HG02973 (cell line): ENCODE data around the gene TECPR1.
"Not testable (repeated sequence)": the region's sequence is repeated elsewhere in the genome, so short reads cannot be mapped to it uniquely, and the experiment has no call there.

Experiments used
- ATAC-seq: cut with Tn5 transposase; IDR thresholded peaks from one replicate; pipeline ENCODE4 v1.9.1; 2021; ENCODE audit warnings: moderate library complexity; ENCODE audit not compliant: unreplicated experiment

The TECPR1 gene

GRCh38 chr7:98230746-98231471, 21.1 kb downstream of the TECPR1 start:
- no peak for ATAC-seq

- no peak for ATAC-seq
These were observed 21.9 kb downstream of the TECPR1 start for GRCh38 chr7:98229991-98230745.

GRCh38 chr7:98229441-98229840, 22.6 kb downstream of the TECPR1 start:
- no peak for ATAC-seq

- no peak for ATAC-seq
These were observed 23.2 kb downstream of the TECPR1 start for GRCh38 chr7:98228801-98229200.

- no peak for ATAC-seq
These were observed 24.1 kb downstream of the TECPR1 start for GRCh38 chr7:98227939-98228338.

GRCh38 chr7:98225913-98226614, 26.0 kb downstream of the TECPR1 start:
- no peak for ATAC-seq

- no peak for ATAC-seq
These were observed 27.3 kb downstream of the TECPR1 start for GRCh38 chr7:98224701-98225181.

GRCh38 chr7:98223898-98224700, 27.9 kb downstream of the TECPR1 start:
- no peak for ATAC-seq

GRCh38 chr7:98223351-98223897, 28.6 kb downstream of the TECPR1 start:
- no peak for ATAC-seq

- no peak for ATAC-seq
These were observed 29.4 kb downstream of the TECPR1 start for GRCh38 chr7:98222533-98223195.

GRCh38 chr7:98221611-98222532, 30.2 kb downstream of the TECPR1 start:
- no peak for ATAC-seq

GRCh38 chr7:98219382-98219781, 32.6 kb downstream of the TECPR1 start:
- ATAC-seq, result not testable (repeated sequence)

GRCh38 chr7:98217623-98218582, 34.1 kb downstream of the TECPR1 start:
- no peak for ATAC-seq

- no peak for ATAC-seq
These were observed 35.0 kb downstream of the TECPR1 start for GRCh38 chr7:98216941-98217622.

GRCh38 chr7:98215561-98216495, 36.2 kb downstream of the TECPR1 start:
- no peak for ATAC-seq

GRCh38 chr7:98214811-98215321, 37.2 kb downstream of the TECPR1 start:
- no peak for ATAC-seq
